Measurements from ENCODE around the gene OR5K4.

DNA sequence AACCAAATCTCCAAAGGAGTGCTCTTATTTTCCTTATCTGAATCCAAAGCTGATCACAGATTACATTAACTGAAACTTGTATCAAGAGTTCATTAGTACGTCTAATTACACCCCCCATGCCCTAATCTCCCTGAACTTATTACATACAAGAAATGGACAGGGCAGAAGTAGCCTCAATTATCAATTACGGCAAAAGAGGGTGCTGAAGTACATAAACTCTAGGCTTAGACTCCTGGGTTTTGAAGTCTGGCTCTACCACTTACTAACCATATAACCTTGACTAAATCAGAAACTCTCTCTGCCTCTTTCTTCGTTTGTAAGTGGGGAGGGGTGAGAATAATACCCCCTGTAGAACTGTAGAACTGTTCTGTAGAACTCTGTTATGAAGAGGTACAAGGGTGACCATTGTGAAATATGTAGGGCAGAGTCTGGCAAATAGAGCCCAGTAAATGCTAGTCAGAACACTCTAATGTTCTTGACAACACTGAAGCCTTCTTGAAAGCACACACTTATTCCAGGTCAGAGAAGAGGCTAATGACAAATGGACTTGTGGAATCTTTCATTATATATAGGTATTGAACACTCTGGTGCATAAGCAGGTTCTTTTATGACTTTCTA is 19.6 kb upstream of the OR5K4 start:
- TF ChIP-seq, protein P1, sequence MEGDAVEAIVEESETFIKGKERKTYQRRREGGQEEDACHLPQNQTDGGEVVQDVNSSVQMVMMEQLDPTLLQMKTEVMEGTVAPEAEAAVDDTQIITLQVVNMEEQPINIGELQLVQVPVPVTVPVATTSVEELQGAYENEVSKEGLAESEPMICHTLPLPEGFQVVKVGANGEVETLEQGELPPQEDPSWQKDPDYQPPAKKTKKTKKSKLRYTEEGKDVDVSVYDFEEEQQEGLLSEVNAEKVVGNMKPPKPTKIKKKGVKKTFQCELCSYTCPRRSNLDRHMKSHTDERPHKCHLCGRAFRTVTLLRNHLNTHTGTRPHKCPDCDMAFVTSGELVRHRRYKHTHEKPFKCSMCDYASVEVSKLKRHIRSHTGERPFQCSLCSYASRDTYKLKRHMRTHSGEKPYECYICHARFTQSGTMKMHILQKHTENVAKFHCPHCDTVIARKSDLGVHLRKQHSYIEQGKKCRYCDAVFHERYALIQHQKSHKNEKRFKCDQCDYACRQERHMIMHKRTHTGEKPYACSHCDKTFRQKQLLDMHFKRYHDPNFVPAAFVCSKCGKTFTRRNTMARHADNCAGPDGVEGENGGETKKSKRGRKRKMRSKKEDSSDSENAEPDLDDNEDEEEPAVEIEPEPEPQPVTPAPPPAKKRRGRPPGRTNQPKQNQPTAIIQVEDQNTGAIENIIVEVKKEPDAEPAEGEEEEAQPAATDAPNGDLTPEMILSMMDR (conservative IDR thresholded peaks at IDR 0.05 in 1 of 2, IDR thresholded peaks at IDR 0.05 in 1 of 2; ENCODE audit: extremely low read depth in 1 of 2, insufficient read depth in 1 of 2, low read depth in 1 of 2, low read length in 2 of 2), result no peak
- no peak for TF ChIP-seq EZH2 (IDR thresholded peaks at IDR 0.05; ENCODE audit: borderline replicate concordance, low read length)
